Stomach (tissue), 9 donors: ENCODE results near the gene RAD9A. TPM values are rescaled to one million over a fixed set of nuclear protein-coding genes. Genes with fewer than 3 reads are reported as not detected.

Source experiments
- DNase-seq, 2 donors: peaks; one replicate each; pipeline versions ENCODE4 v3.0.0 to v3.0.0-alpha.2; 2013 to 2019
- H3K27ac ChIP-seq, 5 donors: fragments of 200-600 bp in 4 of 5; sonication (generic) in 4 of 5; one replicate each; pipeline ENCODE4 v1.5.1; 2013 to 2019; ENCODE audit warnings: mild to moderate bottlenecking in 1 of 5, moderate library complexity in 1 of 5
- H3K27me3 ChIP-seq, 3 donors: fragments of 200-600 bp; sonication (generic); one replicate each; pipeline ENCODE4 v1.5.1; 2017 to 2019; ENCODE audit warnings: mixed run types in 1 of 3
- H3K36me3 ChIP-seq, 4 donors: fragments of 200-600 bp; sonication (generic); 1 replicate in 3 of 4; 2 replicates in 1 of 4; pipeline ENCODE4 v1.5.1; 2016 to 2019
- H3K4me1 ChIP-seq, 4 donors: fragments of 200-600 bp; sonication (generic); one replicate each; pipeline ENCODE4 v1.5.1; 2016 to 2019
- H3K4me3 ChIP-seq, 4 donors: fragments of 200-600 bp; sonication (generic) in 3 of 4; one replicate each; pipeline ENCODE4 v1.5.1; 2016 to 2019; ENCODE audit warnings: mild to moderate bottlenecking in 1 of 4
- H3K9me3 ChIP-seq, 4 donors: fragments of 200-600 bp; sonication (generic); one replicate each; pipeline ENCODE4 v1.5.1; 2016 to 2019
- EP300 ChIP-seq: sonication (generic); formaldehyde crosslinking; IDR thresholded peaks from one replicate; pipeline ENCODE4 v1.6.1; 2017; ENCODE audit warnings: antibody characterized with exemption
- POLR2A ChIP-seq, 4 donors: fragments of 450-650 bp; IDR thresholded peaks; one replicate each; pipeline ENCODE4 v1.6.1; 2016; ENCODE audit warnings: antibody characterized with exemption in 4 of 4, control low read depth in 2 of 4, mild to moderate bottlenecking in 1 of 4, moderate library complexity in 1 of 4
- POLR2AphosphoS5 ChIP-seq, 3 donors: sonication (generic); formaldehyde crosslinking; IDR thresholded peaks; one replicate each; pipeline ENCODE4 v1.6.1; 2016; ENCODE audit warnings: antibody characterized with exemption in 3 of 3
- WGBS, 5 donors: extraction: QIAGEN DNeasy Blood & Tissue Kit in 3 of 5; methylation state at CpG; one replicate each; pipeline versions ENCODE4 v1.1.5 to v1.1.7; 2013 to 2018; 5-methylcytosine and 5-hydroxymethylcytosine counted together
- intact Hi-C: fragments of 100-400 bp; cut with DNase I; formaldehyde crosslinking; loops from one replicate; pipeline ENCODE4 v1.15.1; 2023; ENCODE audit warnings: low total_unique reads
- polyA plus RNA-seq, 3 donors: library from polyadenylated mRNA; stranded (reverse); fragments of 200-250 nt; gene quantifications; one replicate each; pipeline ENCODE4 v1.2.3, GENCODE V29; 2013
- total RNA-seq, 5 donors: library from RNA; depleted of rRNA; stranded (reverse); fragments of >200 nt; gene quantifications; one replicate each; pipeline versions ENCODE4 v1.1.0 to v1.2.3, GENCODE V29; 2014 to 2016
- TF ChIP-seq, protein P1 (sequence below), 7 experiments: fragments of 450-650 bp in 4 of 7; fragments of 200-600 bp in 3 of 7; sonication (generic) in 3 of 7; IDR thresholded peaks; one replicate each; pipeline ENCODE4 v1.5.1; 2016 to 2019; ENCODE audit warnings: antibody characterized with exemption in 7 of 7, control low read depth in 2 of 7, mild to moderate bottlenecking in 1 of 7
- donor health status: healthy with polysubstance abuse.
- donor health status: Bipolar disorder and iron deficiency.
- donor health status: healthy.

Gene RAD9A
- total and polyA plus RNA-seq, 8 donors = 7.0 to 88.9 (median 28.7) TPM

GRCh38 chr11:67393437-67393836, 1.7 kb downstream of the RAD9A start:
- H3K36me3 ChIP-seq = peaks cover 16 to 52% (median 47%) of the 10 kb centered on the region in 4 donors
- WGBS, 5 donors = 91 to 98% (median 95%) methylated on average over 17 to 18 of the region's 18 CpGs
- H3K27ac ChIP-seq = no peak overlapping the region
- no peaks in the 10 kb centered on the region for H3K27me3 ChIP-seq
- H3K4me1 ChIP-seq = peaks cover 14 to 66% (median 52%) of the 10 kb centered on the region in 4 donors
- no peaks in the 10 kb centered on the region for H3K9me3 ChIP-seq
- intact Hi-C loops = loop anchor here (10.0 kb wide), 1 partner anchor 101 kb away; no protein-coding TSS in a partner anchor
- no peak overlapping the region for H3K4me3 ChIP-seq
- DNase-seq = no peak
- TF ChIP-seq, protein P1, sequence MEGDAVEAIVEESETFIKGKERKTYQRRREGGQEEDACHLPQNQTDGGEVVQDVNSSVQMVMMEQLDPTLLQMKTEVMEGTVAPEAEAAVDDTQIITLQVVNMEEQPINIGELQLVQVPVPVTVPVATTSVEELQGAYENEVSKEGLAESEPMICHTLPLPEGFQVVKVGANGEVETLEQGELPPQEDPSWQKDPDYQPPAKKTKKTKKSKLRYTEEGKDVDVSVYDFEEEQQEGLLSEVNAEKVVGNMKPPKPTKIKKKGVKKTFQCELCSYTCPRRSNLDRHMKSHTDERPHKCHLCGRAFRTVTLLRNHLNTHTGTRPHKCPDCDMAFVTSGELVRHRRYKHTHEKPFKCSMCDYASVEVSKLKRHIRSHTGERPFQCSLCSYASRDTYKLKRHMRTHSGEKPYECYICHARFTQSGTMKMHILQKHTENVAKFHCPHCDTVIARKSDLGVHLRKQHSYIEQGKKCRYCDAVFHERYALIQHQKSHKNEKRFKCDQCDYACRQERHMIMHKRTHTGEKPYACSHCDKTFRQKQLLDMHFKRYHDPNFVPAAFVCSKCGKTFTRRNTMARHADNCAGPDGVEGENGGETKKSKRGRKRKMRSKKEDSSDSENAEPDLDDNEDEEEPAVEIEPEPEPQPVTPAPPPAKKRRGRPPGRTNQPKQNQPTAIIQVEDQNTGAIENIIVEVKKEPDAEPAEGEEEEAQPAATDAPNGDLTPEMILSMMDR (IDR thresholded peaks at IDR 0.05) = no peak
- TF ChIP-seq POLR2A (IDR thresholded peaks at IDR 0.05) (no peak), POLR2AphosphoS5 (IDR thresholded peaks at IDR 0.05) (no peak), EP300 (no peak)

GRCh38 chr11:67393990-67394389, 2.2 kb downstream of the RAD9A start:
- Histone ChIP-seq H3K4me1 (peaks cover 16 to 71% (median 57%) of the 10 kb centered on the region in 4 donors), H3K27me3 (no peaks in the 10 kb centered on the region), H3K9me3 (no peaks in the 10 kb centered on the region), H3K4me3 (no peak overlapping the region), H3K27ac (no peak overlapping the region), H3K36me3 (peaks cover 21 to 58% (median 52%) of the 10 kb centered on the region in 4 donors)
- intact Hi-C loops = loop anchor here (10.0 kb wide), 1 partner anchor 101 kb away; no protein-coding TSS in a partner anchor
- DNase-seq = no peak
- no peak for TF ChIP-seq EP300
- no peak for TF ChIP-seq POLR2AphosphoS5 (IDR thresholded peaks at IDR 0.05)
- TF ChIP-seq POLR2A (IDR thresholded peaks at IDR 0.05) = no peak
- TF ChIP-seq, protein P1 (IDR thresholded peaks at IDR 0.05) = no peak
- 65 to 83% (median 73%) methylated on average over 4 to 5 of the region's 5 CpGs for WGBS, 5 donors

- H3K27ac ChIP-seq = no peak overlapping the region
- peaks cover 28 to 74% (median 64%) of the 10 kb centered on the region in 4 donors for H3K36me3 ChIP-seq
- intact Hi-C loops = loop anchor here (10.0 kb wide), 1 partner anchor 99 kb away; no protein-coding TSS in a partner anchor
These were observed 3.9 kb downstream of the RAD9A start for GRCh38 chr11:67395555-67396258.

GRCh38 chr11:67396259-67396581, 4.4 kb downstream of the RAD9A start:
- DNase-seq = no peak
- Histone ChIP-seq H3K36me3 (peaks cover 28 to 74% (median 64%) of the 10 kb centered on the region in 4 donors), H3K27ac (no peak overlapping the region), H3K4me1 (peaks cover 28 to 72% (median 63%) of the 10 kb centered on the region in 4 donors), H3K27me3 (no peaks in the 10 kb centered on the region), H3K9me3 (no peaks in the 10 kb centered on the region), H3K4me3 (no peak overlapping the region)
- 86 to 93% (median 92%) methylated on average over 6 to 7 of the region's 7 CpGs for WGBS, 5 donors
- TF ChIP-seq POLR2A (IDR thresholded peaks at IDR 0.05) (no peak), POLR2AphosphoS5 (IDR thresholded peaks at IDR 0.05) (no peak), EP300 (no peak)
- TF ChIP-seq, protein P1 (IDR thresholded peaks at IDR 0.05) = no peak
- intact Hi-C loops = loop anchor here (10.0 kb wide), 1 partner anchor 99 kb away; no protein-coding TSS in a partner anchor

More at GRCh38 chr11:67395555-67396258, 3.9 kb downstream of the RAD9A start:
- Histone ChIP-seq H3K4me3 (no peak overlapping the region), H3K27me3 (no peaks in the 10 kb centered on the region), H3K9me3 (no peaks in the 10 kb centered on the region), H3K4me1 (peaks cover 30 to 73% (median 64%) of the 10 kb centered on the region in 4 donors)
- 77 to 83% (median 80%) methylated on average over 18 to 19 of the region's 19 CpGs for WGBS, 5 donors
- no peak for DNase-seq
- no peak for TF ChIP-seq EP300
- TF ChIP-seq POLR2AphosphoS5 (IDR thresholded peaks at IDR 0.05) = no peak
- TF ChIP-seq POLR2A (IDR thresholded peaks at IDR 0.05) = no peak
- TF ChIP-seq, protein P1 (IDR thresholded peaks at IDR 0.05) = no peak
